HG03097 (cell line): ENCODE results near the gene ATP5IF1.

Source experiments
- ATAC-seq: cut with Tn5 transposase; IDR thresholded peaks from one replicate; pipeline ENCODE4 v1.9.1; 2021; ENCODE audit not compliant: unreplicated experiment, low FRiP score

The ATP5IF1 gene

GRCh38 chr1:28260803-28261174 is 24.9 kb downstream of the ATP5IF1 start:
- ATAC-seq = no peak

DNA sequence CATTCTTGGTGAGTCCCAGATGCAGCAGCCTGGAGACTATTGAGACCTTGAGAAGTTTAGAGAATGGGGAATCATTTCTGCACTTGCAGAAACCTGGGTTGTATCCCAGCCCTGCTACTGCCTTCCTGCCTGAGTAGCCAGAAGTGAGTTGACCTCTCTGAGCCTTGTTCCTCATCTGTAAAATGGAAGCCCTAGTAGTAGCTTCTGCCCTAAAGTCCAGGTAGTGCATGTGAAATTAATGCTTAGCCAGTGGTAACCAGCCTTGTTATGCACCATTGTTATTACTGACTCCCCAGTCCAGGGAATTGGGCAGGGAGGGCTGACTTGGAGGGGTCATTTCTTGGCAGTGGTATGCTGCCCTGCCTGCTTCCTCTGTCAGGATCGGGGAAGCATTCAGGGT is 29.0 kb downstream of the ATP5IF1 start:
- ATAC-seq = no peak

DNA sequence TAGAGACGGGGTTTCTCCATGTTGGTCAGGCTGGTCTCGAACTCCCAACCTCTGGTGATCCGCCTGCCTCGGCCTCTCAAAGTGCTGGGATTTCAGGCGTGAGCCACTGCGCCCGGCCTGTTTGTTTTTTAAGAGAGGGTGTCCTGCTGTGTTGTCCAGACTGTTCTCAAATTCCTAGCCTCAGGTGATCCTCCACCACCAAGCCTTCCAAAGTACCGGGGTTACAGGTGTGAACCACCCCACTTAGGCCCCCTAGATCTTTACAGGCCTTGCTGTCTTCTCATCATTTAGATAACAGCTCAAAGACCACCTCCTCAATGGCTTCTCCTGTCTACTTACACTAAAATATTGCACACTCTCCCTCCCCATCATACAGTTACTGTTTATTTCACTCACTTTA is 29.7 kb downstream of the ATP5IF1 start:
- ATAC-seq = no peak

DNA sequence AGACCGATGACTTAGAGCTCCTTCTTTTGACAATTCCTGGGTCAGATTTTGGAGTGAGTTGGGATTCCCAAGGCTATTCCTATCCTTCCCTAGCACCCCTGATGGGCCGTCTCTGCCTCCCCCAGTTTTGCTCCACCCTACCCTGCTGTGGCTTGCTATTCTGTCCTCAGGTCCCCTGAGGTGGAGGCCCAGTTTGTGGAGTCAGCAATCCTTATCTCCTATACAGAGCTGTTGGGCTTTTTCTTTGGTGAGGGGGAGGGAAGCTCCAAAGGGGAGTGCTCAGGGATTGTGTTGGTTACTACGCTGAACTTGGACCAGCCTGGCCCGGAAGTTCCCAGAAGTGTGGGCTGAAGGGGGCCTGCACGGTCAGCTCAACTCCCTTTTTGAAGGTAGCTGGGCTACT is 31.0 kb downstream of the ATP5IF1 start:
- ATAC-seq = no peak

DNA sequence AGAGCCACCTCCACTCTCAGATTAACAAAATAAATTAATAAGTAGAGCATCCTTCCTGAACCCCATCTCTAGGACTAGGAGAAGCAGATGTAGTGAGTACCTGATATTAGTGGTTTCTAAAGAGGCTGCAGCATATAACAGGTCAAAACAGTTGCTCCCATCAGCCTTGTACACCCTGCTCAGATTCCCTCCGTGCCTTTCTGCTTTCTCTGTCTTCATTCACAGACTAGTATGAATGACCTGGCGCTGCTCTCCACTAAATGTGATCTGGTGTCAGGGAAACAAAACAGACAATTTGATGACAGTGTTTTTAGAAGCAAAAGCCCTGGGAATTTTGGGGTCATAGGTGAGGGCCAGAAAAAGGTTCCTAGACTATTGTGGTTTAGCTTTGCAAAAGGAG is 31.7 kb downstream of the ATP5IF1 start:
- no peak for ATAC-seq

DNA sequence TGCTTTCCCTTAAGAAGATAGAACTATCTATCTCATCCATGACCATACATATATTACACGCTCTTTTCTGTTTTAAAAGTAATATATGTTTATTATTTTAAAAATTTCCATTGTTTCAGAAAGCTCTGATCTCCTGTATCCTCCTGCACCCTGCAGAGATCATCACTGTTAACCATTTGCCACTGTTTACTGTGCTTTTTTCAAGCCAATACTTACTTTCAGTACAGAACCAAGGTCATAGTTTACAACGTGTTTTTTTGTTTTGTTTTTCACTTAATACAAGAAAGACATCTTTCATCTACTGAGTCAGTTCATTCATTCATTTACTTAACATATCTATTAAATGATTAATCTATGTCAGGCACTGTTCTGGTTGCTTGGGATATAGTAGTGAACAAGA is 33.6 kb downstream of the ATP5IF1 start:
- no peak for ATAC-seq

DNA sequence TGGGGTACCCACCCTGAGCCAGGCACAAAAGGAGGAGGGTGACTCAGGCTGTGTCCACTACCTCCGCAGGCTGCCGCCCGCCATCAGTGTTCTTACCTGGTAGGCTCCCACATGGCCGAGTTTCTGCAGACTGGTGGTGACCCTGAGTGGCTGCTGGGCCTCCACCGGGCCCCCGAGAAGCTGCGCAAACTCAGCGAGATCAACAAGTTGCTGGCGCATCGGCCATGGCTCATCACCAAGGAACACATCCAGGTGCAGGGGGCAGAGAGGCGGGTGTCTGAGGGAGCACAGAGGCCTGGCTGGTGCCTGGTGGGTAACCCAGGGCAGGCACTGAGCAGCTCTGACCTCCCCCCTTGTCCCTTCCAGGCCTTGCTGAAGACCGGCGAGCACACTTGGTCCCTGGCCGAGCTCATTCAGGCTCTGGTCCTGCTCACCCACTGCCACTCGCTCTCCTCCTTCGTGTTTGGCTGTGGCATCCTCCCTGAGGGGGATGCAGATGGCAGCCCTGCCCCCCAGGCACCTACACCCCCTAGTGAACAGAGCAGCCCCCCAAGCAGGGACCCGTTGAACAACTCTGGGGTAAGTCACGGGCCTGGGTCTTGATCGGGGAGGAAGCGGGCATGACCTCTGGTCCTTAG is 36.4 kb downstream of the ATP5IF1 start:
- no peak for ATAC-seq

DNA sequence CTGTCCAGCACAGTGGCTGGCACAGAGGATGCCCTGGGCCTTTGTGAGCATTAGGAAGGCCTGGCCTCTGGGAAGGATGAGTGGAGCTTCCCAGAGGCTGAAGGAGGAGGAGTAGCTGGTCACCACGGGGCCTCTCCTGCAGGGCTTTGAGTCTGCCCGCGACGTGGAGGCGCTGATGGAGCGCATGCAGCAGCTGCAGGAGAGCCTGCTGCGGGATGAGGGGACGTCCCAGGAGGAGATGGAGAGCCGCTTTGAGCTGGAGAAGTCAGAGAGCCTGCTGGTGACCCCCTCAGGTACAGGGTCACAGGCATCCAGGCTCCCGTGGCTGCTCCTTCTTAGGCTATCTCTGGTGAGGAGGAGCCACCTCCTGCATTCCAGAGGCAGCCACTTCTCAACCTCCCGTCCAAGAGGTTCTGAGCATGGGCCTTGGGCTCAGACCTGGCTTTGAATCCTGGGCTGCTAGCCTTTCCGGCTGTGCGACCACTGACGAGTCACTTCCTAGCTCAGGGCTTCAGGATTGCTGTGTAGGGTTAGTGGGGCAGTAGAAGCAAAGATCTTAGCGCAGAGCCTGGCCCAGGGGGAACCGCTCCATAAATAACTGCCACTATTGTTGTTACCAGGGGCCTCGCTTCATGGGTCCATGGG is 37.4 kb downstream of the ATP5IF1 start:
- ATAC-seq = no peak

- no peak for ATAC-seq
These were observed 42.8 kb downstream of the ATP5IF1 start for GRCh38 chr1:28278763-28279162.

DNA sequence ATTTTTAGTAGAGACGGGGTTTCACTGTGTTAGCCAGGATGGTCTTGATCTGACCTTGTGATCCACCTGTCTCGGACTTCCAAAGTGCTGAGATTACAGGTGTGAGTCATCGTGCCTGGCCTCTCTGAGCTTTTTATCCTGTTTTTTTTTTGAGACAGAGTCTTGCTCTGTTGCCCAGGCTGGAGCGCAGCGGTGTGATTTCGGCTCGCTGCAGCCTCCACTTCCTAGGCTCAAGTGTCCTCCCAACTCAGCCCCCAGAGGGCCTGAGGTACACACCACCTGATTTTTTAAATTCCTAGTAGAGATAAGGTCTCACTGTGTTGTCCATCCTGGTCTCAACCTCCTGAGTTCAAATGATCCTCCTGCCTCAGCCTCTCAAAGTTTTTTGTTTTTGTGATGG is 43.8 kb downstream of the ATP5IF1 start:
- no peak for ATAC-seq

DNA sequence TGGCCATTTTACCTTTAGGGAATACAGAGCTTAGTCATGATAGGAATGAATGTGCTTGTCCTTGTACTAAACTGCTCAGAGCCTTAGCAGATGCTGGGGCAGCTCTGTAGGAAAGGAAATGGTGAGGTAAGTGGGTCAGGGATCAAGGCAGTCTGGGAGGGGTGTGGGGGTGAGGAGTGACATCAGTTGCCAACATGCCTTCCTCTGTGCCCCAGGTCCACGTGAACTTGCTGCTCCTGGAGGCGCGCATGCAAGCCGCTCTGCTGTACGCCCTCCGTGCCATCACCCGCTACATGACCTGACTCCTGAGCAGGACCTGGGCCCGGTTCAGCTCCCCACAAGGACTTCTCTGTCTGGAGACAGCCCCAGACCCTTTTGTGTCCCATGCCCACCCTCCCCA is 44.6 kb downstream of the ATP5IF1 start:
- ATAC-seq = no peak

DNA sequence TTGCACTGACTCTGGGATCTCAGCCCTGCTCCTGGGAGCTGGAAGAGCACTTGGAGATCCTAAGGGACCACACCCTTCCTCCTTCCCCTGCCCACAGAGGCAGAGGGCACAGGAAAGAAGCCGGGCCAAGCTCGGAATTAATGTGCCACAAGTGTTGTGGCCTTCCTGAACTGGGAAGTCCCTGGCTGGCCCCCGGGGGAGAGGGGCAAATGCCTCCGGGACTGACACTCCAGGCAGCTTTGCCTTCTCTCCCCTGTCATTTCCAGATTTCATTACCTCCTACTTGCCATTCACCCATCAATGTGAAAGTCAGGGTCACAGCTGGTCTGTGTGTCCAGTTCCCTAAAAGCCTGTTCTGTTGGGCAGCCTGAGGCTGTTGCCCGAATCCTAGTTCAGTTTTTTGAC is 45.1 kb downstream of the ATP5IF1 start:
- ATAC-seq = no peak

- no peak for ATAC-seq
These were observed 45.9 kb downstream of the ATP5IF1 start for GRCh38 chr1:28281608-28282425.

DNA sequence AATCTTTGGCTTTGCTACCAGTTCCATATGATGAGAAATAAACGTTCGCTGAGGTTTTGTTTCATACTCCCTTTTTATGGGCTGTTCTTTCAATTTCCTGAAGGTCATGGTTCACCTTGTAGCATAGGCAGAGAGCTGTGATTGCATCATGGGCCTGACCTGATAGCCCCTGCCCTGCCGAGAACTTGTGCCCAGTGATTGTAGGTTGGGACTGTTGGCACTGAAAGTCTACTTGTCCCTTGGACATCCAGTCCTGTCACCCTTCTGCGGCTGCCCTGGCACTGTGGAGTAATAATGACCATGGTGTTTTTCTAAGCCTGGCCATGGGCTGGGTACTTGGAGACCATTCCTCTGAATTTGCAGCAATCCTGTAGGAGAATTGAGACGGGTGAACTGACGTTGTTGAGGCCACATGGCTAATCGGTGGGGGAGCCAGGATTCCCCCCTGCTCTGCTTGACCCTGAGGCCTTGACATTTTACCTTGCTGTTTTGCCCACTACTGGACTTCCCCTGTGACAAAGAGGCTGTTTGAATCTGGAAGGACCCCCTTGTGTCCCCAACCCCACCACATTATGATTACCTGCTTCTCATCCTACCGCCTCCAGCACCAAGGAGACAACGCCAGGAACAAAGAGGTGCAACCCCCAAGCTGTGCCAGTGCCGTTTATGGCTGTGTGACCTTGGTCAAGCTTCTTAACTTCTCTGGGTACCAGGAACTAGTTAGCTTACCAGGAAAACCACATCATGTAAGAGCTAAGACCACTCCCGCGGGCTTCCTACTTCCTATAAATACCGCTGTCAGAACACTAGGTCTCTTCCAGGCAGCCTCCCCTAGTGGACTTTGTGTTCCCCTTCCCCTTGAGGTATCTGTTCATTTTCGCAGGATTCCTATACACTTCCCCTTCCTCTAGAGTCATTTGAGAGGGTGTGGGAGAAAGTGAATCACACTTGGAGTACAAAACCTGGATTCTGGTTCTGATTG is 46.8 kb downstream of the ATP5IF1 start:
- no peak for ATAC-seq

DNA sequence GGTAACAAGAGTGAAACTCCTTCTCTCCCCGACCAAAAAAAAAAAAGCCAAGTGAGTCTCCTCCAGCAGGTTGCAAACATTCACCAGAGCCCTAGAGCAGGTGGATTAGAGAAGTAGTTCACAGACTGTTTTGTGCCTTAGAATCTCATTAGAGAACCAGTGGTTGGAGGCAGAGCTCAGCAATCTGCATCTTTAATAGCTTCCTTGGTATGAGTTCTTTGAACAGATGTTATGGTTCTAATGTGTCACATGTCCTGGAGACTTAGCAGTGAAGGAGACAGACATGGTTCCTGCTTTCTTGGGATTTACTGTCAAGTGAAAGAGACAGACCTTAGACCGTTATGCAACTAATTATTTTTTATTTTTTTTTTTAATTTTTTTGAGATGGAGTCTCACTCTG is 50.2 kb downstream of the ATP5IF1 start:
- no peak for ATAC-seq
